ENCODE data around the gene KRT222. TPM values are rescaled to one million over a fixed set of nuclear protein-coding genes. Genes with fewer than 3 reads are reported as not detected.

KRT222 gene
- total RNA-seq, 1 experiment from 2014 or later: not detected

DNA sequence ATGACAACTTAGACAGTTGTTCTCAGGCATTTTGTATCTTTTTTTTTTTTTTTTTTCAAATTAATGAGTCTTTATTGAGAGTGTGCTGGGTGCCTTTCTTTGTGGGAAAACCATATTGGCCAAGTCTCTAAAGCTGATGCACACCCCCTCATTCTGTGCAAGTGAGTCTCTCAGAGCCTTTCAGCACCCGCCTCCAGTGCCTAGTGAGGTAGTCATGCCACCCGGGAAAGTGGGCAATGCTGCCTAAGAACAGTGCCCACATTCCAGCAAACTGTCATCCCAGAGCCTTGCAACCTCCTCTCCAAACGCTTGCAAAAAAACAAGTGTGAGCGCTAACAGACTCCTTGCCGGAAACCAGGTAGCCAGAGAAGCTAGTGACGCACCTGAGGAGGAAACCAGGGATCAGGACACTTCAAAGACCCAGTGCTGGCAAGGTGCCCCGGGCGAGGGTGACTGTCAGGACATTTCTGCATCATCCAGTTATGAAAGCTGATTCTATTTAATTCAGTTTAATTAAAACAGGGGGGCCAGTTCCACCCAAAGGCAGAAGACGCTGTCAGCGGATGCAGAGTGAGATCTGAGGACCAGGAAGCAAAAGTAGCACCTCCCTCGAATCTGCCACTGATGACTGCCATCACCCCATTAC lies 52.3 kb downstream of the KRT222 start:
- POLR2A ChIA-PET: no interaction called here
- TF ChIP-seq, protein P1, sequence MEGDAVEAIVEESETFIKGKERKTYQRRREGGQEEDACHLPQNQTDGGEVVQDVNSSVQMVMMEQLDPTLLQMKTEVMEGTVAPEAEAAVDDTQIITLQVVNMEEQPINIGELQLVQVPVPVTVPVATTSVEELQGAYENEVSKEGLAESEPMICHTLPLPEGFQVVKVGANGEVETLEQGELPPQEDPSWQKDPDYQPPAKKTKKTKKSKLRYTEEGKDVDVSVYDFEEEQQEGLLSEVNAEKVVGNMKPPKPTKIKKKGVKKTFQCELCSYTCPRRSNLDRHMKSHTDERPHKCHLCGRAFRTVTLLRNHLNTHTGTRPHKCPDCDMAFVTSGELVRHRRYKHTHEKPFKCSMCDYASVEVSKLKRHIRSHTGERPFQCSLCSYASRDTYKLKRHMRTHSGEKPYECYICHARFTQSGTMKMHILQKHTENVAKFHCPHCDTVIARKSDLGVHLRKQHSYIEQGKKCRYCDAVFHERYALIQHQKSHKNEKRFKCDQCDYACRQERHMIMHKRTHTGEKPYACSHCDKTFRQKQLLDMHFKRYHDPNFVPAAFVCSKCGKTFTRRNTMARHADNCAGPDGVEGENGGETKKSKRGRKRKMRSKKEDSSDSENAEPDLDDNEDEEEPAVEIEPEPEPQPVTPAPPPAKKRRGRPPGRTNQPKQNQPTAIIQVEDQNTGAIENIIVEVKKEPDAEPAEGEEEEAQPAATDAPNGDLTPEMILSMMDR (IDR thresholded peaks at IDR 0.05; ENCODE audit: insufficient read depth in 1 of 2, low read depth in 1 of 2, low read length in 1 of 2, severe bottlenecking in 1 of 2, unreplicated experiment in 1 of 2): no peak
- H3K36me3 ChIP-seq (ENCODE audit: control insufficient read depth, insufficient read depth, low read length): no peaks in the 10 kb centered on the region
- Mint-ChIP-seq H3K9me3 (ENCODE audit: unreplicated experiment) (no peaks in the 10 kb centered on the region), H3K36me3 (ENCODE audit: insufficient read depth, unreplicated experiment) (no peaks in the 10 kb centered on the region), H3K27me3 (ENCODE audit: insufficient read depth, unreplicated experiment) (no peaks in the 10 kb centered on the region), H3K4me3 (ENCODE audit: unreplicated experiment) (no peak overlapping the region), H3K4me1 (ENCODE audit: low read depth, unreplicated experiment) (peaks cover 20% of the 10 kb centered on the region), H3K27ac (ENCODE audit: unreplicated experiment) (peak overlapping the region; percentile 23)
- H3K4me1 ChIP-seq: peaks cover 20% of the 10 kb centered on the region
- H3K4me3 ChIP-seq (ENCODE audit: low read depth, low read length): no peak overlapping the region
- H3K27me3 ChIP-seq (replicated peaks; ENCODE audit: control insufficient read depth, insufficient read depth, low read length): no peaks in the 10 kb centered on the region
- no TSS peak for BruUV-seq (replicated peaks)
- CTCF ChIA-PET: no interaction called here
- intact Hi-C loops (cut with micrococcal nuclease; ENCODE audit: unreplicated experiment): no loop called here
- H3K9me3 ChIP-seq: no peaks in the 10 kb centered on the region
- no peak for DNase-seq

DNA sequence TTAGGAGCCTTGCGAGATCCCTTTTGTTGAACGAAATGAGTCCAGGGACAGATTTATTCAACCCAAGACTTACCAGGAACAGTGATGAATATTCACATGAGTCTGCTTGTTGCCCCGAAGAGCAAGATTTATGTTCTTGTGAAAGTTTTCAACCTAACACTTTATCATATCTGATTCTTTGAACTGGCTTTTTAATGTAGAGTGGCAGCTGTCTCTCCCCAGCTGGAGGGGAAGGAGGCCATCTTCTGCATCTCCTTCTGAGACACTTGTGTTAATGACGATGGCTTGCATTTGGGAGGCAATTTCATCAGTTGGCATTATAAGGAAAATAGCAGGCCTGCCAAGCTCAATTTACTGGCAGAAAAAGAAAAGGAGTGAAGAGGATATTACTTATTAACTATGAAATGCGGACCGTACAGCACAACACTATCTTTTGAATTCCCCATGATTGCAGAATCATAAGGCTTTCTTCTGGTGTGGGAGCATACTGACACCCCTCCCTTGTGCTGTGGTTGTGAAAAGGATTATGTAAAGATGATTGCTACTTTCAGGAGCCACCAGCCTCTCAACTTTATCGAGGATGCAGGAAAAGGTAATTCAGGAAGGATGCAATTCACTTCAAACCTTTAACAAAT lies 53.0 kb downstream of the KRT222 start:
- POLR2A ChIA-PET: no interaction called here
- H3K27me3 Mint-ChIP-seq (ENCODE audit: insufficient read depth, unreplicated experiment): no peaks in the 10 kb centered on the region
- no peaks in the 10 kb centered on the region for H3K9me3 Mint-ChIP-seq (ENCODE audit: unreplicated experiment)
- Histone ChIP-seq H3K4me1 (peaks cover 24% of the 10 kb centered on the region), H3K27me3 (replicated peaks; ENCODE audit: control insufficient read depth, insufficient read depth, low read length) (no peaks in the 10 kb centered on the region), H3K4me3 (ENCODE audit: low read depth, low read length) (no peak overlapping the region), H3K36me3 (ENCODE audit: control insufficient read depth, insufficient read depth, low read length) (no peaks in the 10 kb centered on the region), H3K9me3 (no peaks in the 10 kb centered on the region)
- no peak overlapping the region for H3K27ac Mint-ChIP-seq (ENCODE audit: unreplicated experiment)
- no peak for DNase-seq
- TF ChIP-seq, protein P1 (IDR thresholded peaks at IDR 0.05; ENCODE audit: insufficient read depth in 1 of 2, low read depth in 1 of 2, low read length in 1 of 2, severe bottlenecking in 1 of 2, unreplicated experiment in 1 of 2): no peak
- CTCF ChIA-PET: no interaction called here
- intact Hi-C loops (cut with micrococcal nuclease; ENCODE audit: unreplicated experiment): no loop called here
- H3K4me3 Mint-ChIP-seq (ENCODE audit: unreplicated experiment): no peak overlapping the region
- no TSS peak for BruUV-seq (replicated peaks)
- H3K4me1 Mint-ChIP-seq (ENCODE audit: low read depth, unreplicated experiment): peaks cover 18% of the 10 kb centered on the region
- H3K36me3 Mint-ChIP-seq (ENCODE audit: insufficient read depth, unreplicated experiment): no peaks in the 10 kb centered on the region

DNA sequence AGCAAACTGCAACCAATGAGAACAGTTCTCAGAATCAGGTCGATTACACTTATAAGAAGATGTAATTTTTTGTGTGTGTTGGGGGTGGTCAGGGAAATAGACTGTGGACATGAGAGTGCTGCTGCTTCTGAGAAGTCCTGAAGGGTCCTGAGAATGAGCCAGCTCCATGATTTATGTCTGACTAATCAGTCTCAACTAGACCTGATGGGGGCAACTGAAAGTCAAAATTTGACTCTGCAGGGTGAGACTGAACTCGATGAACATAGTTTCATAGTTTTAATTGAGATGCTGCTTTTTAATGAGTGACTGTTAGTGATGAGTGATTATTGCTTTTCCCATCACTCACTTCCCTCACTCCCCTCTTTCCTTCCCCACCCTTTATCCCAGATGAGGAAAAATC lies 54.6 kb downstream of the KRT222 start:
- POLR2A ChIA-PET: interaction anchor here (0.6 kb wide), 1 partner anchor 1078 kb away, joined by 6 read pairs; no protein-coding TSS in a partner anchor
- Mint-ChIP-seq H3K4me1 (ENCODE audit: low read depth, unreplicated experiment) (peaks cover 5% of the 10 kb centered on the region), H3K27me3 (ENCODE audit: insufficient read depth, unreplicated experiment) (no peaks in the 10 kb centered on the region), H3K4me3 (ENCODE audit: unreplicated experiment) (no peak overlapping the region), H3K27ac (ENCODE audit: unreplicated experiment) (no peak overlapping the region), H3K36me3 (ENCODE audit: insufficient read depth, unreplicated experiment) (no peaks in the 10 kb centered on the region), H3K9me3 (ENCODE audit: unreplicated experiment) (no peaks in the 10 kb centered on the region)
- no peak overlapping the region for H3K4me3 ChIP-seq (ENCODE audit: low read depth, low read length)
- no peaks in the 10 kb centered on the region for H3K36me3 ChIP-seq (ENCODE audit: control insufficient read depth, insufficient read depth, low read length)
- DNase-seq: no peak
- intact Hi-C loops (cut with micrococcal nuclease; ENCODE audit: unreplicated experiment): no loop called here
- peaks cover 29% of the 10 kb centered on the region for H3K4me1 ChIP-seq
- no peaks in the 10 kb centered on the region for H3K9me3 ChIP-seq
- CTCF ChIA-PET: no interaction called here
- TF ChIP-seq, protein P1 (IDR thresholded peaks at IDR 0.05; ENCODE audit: insufficient read depth in 1 of 2, low read depth in 1 of 2, low read length in 1 of 2, severe bottlenecking in 1 of 2, unreplicated experiment in 1 of 2): no peak
- BruUV-seq (replicated peaks): no TSS peak
- H3K27me3 ChIP-seq (replicated peaks; ENCODE audit: control insufficient read depth, insufficient read depth, low read length): no peaks in the 10 kb centered on the region
